ENCODE results near the gene SNRNP40.
"Not testable (repeated sequence)": the region's sequence is repeated elsewhere in the genome, so short reads cannot be mapped to it uniquely, and the experiment has no call there.

Gene SNRNP40

DNA sequence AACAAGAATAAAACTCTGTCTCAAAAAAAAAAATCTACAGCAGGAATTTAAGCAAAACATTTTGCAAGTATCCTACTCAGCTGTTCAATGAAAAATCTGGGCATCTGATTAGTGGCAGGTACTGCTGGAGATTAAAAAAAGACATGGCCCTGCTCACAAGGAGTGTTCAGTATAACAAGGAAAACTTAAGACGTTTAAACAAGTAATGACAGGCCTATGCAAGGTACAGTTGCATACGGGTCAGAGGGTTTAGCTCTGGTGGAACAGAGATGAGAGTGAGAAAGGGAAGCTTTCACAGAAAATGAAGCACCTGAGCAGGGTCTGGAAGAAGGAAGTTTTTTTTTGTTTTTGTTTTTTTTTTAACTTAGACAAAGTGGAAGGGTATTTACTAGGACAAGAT lies 23.0 kb downstream of the SNRNP40 start:
- no peak for DNase-seq

DNA sequence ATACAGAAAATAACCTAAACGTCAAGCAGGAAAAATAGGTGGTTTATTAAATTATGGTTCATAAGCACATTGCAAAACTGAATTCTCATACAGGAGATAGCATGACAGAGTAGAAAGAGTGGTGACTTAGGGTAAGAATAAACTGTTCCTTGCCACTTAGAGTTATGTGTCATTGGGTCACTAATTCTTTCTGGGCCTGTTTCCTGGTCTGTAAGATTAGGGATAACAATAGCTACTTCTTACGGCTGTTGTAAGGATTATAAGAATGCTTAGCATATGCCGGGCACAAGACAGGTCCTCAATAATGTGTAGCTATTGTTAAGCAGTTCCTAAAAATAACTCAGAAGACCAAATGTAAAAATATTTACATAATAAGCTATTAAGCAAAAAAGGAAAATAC lies 24.2 kb downstream of the SNRNP40 start:
- DNase-seq = no peak

- no peak for DNase-seq
Observed at GRCh38 chr1:31266547-31266946, 30.0 kb downstream of the SNRNP40 start.

DNA sequence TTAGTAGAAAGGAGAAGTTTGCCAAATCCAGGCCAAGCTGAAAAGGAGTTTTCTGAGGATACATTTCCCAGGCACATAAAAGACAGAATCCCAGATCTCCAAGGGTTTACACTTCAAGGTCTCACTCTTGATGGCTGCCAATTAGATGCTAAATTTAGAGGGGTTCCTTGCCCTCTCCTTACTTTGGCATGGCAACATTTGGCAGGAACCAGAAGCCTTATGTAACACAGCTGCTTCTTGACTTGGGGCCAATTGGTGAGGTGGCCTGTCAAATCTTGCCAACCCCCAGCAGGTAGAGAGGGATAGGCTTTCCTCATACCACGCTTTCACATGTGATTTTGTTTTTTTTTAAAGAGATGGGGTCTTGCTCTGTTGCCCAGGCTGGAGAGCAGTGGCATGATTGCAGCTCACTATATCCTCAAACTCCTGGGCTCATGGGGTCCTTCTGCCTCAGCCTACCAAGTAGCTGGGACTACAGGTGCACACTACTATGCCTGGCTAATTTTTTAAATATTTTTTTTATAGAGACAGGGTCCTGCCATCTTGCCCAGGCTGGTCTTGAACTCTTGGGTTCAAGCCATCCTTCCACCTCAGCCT lies 31.7 kb downstream of the SNRNP40 start:
- DNase-seq = no peak

GRCh38 chr1:31263408-31263807 lies 33.2 kb downstream of the SNRNP40 start:
- DNase-seq = no peak

- not testable (repeated sequence) for DNase-seq
Observed at GRCh38 chr1:31262393-31262792, 34.2 kb downstream of the SNRNP40 start.

DNA sequence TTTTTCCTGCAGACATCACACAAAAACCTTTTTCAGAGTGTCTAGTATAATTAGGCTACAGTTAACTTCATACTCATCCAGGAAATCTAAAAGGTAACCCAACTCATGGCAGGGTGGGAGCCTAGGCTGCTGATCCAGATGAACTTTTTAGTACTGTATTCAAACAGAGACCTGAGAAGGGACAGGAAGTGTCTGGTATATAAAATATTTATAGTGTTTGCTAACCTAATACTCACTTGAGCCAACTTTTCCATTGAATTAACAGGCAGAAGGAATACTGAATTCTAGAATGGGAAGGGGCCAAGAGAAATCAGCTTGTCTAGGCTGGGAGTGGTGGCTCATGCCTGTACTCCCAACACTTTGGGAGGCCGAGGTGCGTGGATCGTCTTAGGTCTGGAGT lies 34.7 kb downstream of the SNRNP40 start:
- no peak for DNase-seq

- DNase-seq = no peak
Observed at GRCh38 chr1:31259746-31260145, 36.8 kb downstream of the SNRNP40 start.

DNA sequence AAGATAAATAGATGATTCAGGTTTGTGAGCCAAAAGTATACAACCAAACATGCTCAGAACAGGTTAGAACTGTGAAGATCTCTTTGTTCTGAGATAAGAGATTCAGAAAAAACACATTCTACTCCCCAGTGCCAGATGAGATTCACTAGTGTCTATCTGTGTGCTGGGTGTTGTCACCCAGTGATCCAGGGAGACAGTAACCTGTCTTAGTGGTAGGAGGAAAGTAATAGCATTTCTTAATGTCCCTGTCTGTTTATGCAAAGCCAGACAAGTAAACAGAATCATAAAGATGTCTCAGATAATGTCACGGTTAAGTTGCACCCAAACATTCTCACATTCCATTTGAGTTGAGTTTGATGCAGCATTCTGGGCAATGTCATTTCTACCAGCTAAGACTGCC lies 38.0 kb downstream of the SNRNP40 start:
- no peak for DNase-seq

DNA sequence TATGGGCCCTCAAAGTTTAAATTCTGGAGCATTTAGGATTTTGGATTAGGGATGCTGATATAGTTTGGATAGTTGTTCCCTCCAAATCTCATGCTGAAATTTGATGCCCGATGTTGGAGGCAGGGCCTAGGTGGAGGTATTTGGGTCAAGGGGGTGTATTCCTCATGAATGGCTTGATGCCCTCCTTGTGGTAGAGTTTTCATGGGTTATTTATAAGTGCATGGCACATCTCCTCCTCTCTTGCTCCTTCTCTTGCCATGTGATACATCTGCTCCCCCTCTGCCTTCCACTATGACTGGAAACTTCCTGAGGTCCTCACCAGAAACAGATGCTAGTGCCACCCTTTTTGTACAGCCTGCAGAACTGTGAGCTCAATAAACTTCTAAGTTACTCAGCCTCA lies 39.4 kb downstream of the SNRNP40 start:
- DNase-seq = no peak

GRCh38 chr1:31249854-31250253 lies 46.7 kb downstream of the SNRNP40 start:
- DNase-seq = no peak

DNA sequence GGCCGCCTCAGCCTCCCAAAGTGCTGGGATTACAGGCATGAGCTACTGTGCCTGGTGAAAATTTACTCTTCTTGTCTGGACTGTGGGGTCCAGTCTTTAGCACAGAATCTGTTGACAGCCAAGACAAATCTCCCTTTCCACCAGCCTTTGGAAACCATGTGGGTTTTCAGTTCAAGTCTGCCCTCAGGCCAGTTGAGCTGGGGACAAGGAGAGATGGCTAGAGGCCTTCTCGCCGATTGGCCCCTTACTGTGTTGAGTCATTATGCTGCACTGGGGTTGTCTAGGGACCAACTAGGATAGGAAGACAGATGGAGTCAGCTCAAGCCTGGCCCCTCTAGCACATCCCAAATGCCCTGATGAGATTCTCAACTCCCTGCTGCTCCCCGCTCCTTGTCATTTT lies 48.3 kb downstream of the SNRNP40 start:
- no peak for DNase-seq

- DNase-seq = no peak
Observed at GRCh38 chr1:31244326-31244725, 52.3 kb downstream of the SNRNP40 start.

DNA sequence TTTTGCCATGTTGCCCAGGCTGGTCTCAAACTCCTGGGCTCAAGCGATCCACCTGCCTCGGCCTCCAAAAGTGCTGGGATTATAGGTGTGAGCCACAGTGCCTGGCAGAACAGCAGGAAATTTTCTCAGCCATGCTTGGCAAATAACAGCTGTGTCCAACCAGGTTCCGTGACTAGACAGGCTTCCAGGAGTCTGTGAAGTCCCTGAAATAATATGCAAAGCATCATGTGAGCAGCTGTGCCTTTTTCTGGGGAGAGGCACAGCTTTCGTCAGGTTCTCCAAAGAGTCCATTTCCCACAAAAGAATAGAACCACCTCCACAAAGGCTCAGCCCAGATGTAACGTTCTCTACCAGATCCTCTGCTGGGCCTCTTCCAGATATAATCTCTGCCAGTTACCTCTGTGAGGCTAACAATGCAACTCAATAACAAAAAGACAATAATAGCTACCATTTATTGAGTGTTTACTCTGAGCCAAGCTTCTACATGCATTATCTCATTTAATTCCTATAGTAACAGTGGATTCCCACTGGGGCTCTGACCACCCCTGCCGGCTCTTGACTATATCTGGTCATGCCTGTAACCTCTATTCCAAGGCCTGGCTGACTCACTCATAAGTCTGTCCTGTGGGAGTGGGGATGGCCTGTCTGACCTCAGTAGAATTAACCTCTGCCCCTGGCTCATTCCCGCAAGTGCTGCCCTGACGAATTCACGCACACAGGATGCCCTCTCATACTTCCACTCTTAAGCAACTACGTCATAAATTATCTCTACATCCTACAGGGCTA lies 52.9 kb downstream of the SNRNP40 start:
- no peak for DNase-seq

- DNase-seq = no peak
Observed at GRCh38 chr1:31241321-31241720, 55.3 kb downstream of the SNRNP40 start.

GRCh38 chr1:31239653-31240241 lies 56.8 kb downstream of the SNRNP40 start, which contains the start of gene NKAIN1:
Gene NKAIN1 (minus strand): TSS chr1:31239887. CDS start chr1:31239547, 340 bp downstream.
- no peak for DNase-seq

- no peak for DNase-seq
Observed at GRCh38 chr1:31238986-31239613, 57.5 kb downstream of the SNRNP40 start.

- no peak for DNase-seq
Observed at GRCh38 chr1:31238612-31238985, 58.0 kb downstream of the SNRNP40 start.

DNA sequence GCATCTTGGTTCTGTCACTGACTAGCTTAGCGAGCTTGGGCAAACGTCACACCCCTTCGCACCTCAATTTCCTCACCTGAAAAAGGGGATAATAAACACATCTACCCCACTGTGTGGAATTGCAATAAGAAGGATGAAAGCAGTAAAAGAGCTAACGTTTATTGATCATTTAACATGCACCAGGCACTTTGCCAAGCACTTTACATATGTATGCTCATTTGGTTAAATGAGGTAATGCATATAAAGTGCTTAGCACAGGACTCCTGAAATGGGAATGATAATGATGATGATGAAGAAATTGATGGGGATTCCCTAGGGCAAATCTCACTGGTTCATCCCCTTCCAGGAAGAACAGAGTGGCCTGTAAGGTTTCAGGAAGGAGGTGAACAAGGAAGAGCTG lies 61.7 kb downstream of the SNRNP40 start:
- DNase-seq = no peak

GRCh38 chr1:31234123-31234708 lies 62.4 kb downstream of the SNRNP40 start:
- no peak for DNase-seq

DNA sequence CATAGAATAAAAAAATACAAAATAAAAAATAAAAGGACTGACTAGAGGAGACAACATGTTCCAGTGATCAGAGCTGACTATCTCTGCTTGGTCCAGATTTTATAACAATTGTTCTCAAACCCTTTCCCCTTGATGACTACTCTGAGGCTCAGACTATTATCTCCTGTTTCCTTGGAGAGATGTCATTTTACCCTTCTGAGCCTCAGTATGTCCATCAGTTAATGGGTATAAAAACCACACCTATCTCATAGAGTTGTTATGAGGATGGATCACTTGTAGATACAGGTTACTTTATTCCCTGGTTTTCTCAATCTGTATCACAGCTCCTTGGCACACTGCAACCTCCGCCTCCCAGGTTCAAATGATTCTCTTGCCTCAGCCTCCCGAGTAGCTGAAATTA lies 63.9 kb downstream of the SNRNP40 start:
- DNase-seq = no peak

DNA sequence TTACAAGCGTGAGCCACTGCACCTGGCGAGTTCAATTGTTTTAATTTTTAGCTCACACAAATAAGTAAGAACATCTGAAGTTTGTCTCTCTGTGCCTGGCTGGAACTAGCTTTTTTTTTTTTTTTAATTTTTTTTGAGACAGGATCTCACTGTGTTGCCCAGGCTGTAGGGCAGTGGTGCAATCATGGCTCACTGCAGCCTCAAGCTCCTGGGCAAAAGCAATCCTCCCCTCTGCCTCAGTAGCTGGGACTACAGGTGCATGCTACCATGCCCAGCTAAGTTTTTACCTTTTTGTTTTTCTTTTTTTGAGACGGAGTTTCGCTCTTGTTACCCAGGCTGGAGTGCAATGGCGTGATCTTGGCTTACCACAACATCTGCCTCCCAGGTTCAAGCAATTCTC lies 64.8 kb downstream of the SNRNP40 start:
- DNase-seq = no peak

DNA sequence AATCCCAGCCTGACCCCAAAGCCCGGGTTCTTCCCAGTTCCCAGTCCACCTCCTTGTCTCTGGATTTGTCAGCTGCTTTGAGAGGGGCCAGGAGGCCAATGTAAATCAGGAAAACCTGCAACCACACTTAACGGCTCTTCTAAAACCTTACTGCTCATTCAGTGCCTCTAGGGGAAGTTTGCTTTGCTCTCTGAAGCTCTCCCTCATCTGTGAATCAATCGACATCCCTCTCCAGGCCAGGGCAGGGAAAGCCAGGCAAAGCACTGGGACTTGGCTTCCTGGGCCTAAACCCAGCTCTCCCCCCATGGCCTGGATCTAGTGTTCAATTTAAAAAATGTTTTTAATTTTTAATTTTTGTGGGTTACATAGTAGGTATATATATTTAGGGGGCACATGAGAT lies 66.2 kb downstream of the SNRNP40 start:
- no peak for DNase-seq

GRCh38 chr1:31228986-31229385 lies 67.6 kb downstream of the SNRNP40 start:
- no peak for DNase-seq
